Body of pancreas (tissue), 4 donors: Measurements from ENCODE around the gene UMAD1. TPM values are rescaled to one million over a fixed set of nuclear protein-coding genes. Genes with fewer than 3 reads are reported as not detected.

Experiments used
- ATAC-seq: fragments of 150-250 bp; one replicate; pipeline ENCODE4 v1.9.1; 2016
- DNase-seq, 4 donors: peaks; one replicate each; pipeline ENCODE4 v3.0.0-alpha.2; 2019
- H3K27ac ChIP-seq, 4 donors: fragments of 200-600 bp; sonication (generic); 1 replicate in 3 of 4; 2 replicates in 1 of 4; pipeline versions ENCODE4 v1.5.1 to v1.6.1; 2016 to 2019; ENCODE audit warnings: mild to moderate bottlenecking in 1 of 4, mixed read lengths in 1 of 4, moderate library complexity in 1 of 4
- H3K27me3 ChIP-seq, 2 donors: fragments of 200-600 bp; sonication (generic); one replicate each; pipeline ENCODE4 v1.6.0; 2016; ENCODE audit warnings: mild to moderate bottlenecking in 1 of 2
- H3K36me3 ChIP-seq, 2 donors: fragments of 200-600 bp; sonication (generic); replicated peaks in 1 of 2; 2 replicates each; pipeline ENCODE4 v1.5.1; 2016; ENCODE audit warnings: low read depth in 2 of 2; ENCODE audit not compliant: insufficient read depth in 1 of 2
- H3K4me1 ChIP-seq: fragments of 200-600 bp; sonication (generic); one replicate; pipeline ENCODE4 v1.6.0; 2016
- H3K4me3 ChIP-seq, 2 donors: fragments of 200-600 bp; sonication (generic); 1 replicate in 1 of 2; 2 replicates in 1 of 2; pipeline ENCODE4 v1.5.1; 2016 to 2019
- H3K9me3 ChIP-seq, 3 donors: fragments of 200-600 bp; sonication (generic); 1 replicate in 2 of 3; 2 replicates in 1 of 3; pipeline ENCODE4 v1.5.1; 2016
- CTCF ChIP-seq, 7 experiments: fragments of 450-650 bp in 4 of 7; fragments of 200-600 bp in 3 of 7; sonication (generic) in 3 of 7; IDR thresholded peaks; one replicate each; pipeline ENCODE4 v1.5.1; 2016 to 2019; ENCODE audit warnings: antibody characterized with exemption in 7 of 7
- POLR2A ChIP-seq, 3 donors: fragments of 450-650 bp; IDR thresholded peaks; one replicate each; pipeline ENCODE4 v1.6.1; 2016; ENCODE audit warnings: antibody characterized with exemption in 3 of 3, mild to moderate bottlenecking in 2 of 3
- WGBS, 2 donors: methylation state at CpG; one replicate each; pipeline ENCODE4 v1.1.5; 2017; 5-methylcytosine and 5-hydroxymethylcytosine counted together
- intact Hi-C: fragments of 100-400 bp; cut with DNase I; formaldehyde crosslinking; loops from one replicate; pipeline ENCODE4 v1.15.1; 2023
- total RNA-seq, 2 donors: library from RNA; depleted of rRNA; stranded (reverse); fragments of >200 nt; gene quantifications; one replicate each; pipeline ENCODE4 v1.1.0, GENCODE V29; 2016

The UMAD1 gene
- total RNA-seq, 2 donors from 2014 or later: 15.8 to 34.8 TPM

DNA sequence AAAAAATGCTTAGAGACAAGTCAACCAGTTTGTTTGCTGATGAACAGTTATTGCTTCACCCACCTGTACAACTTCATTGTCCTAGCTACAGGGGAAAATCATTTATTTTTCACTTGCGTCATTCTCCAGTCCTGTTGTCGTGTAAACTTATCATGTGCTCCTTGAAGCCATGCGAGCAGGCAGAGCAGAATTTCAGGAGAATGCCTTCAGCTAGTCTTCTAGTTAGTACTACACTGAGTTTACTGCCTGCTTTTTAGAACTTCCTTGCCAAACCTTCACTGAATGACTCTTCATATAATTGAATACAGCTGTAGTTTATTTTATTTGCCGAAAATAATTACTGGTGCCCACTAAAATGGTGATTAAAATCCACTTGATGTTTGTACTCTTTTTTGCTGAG is 62.3 kb downstream of the UMAD1 start:
- TF ChIP-seq POLR2A (IDR thresholded peaks at IDR 0.05) (no peak), CTCF (IDR thresholded peaks at IDR 0.05) (no peak)
- no peak for DNase-seq
- no peaks in the 10 kb centered on the region for H3K27me3 ChIP-seq
- H3K9me3 ChIP-seq: no peaks in the 10 kb centered on the region
- no peak for ATAC-seq
- H3K4me1 ChIP-seq: peaks cover 25% of the 10 kb centered on the region
- no peak overlapping the region for H3K27ac ChIP-seq
- H3K36me3 ChIP-seq: no peaks in the 10 kb centered on the region
- H3K4me3 ChIP-seq: no peak overlapping the region
- 75 to 82% methylated on average over 4 of the region's 4 CpGs for WGBS, 2 donors
- intact Hi-C loops: no loop called here

- ATAC-seq (no peak), DNase-seq (no peak)
- Histone ChIP-seq H3K9me3 (no peaks in the 10 kb centered on the region), H3K27ac (no peak overlapping the region), H3K27me3 (no peaks in the 10 kb centered on the region), H3K4me3 (no peak overlapping the region), H3K4me1 (peaks cover 30% of the 10 kb centered on the region), H3K36me3 (no peaks in the 10 kb centered on the region)
- intact Hi-C loops: no loop called here
- 85 to 95% methylated on average over 7 of the region's 7 CpGs for WGBS, 2 donors
- TF ChIP-seq CTCF (IDR thresholded peaks at IDR 0.05) (no peak), POLR2A (IDR thresholded peaks at IDR 0.05) (no peak)
Observed at GRCh38 chr7:7703427-7703826, 62.9 kb downstream of the UMAD1 start.

DNA sequence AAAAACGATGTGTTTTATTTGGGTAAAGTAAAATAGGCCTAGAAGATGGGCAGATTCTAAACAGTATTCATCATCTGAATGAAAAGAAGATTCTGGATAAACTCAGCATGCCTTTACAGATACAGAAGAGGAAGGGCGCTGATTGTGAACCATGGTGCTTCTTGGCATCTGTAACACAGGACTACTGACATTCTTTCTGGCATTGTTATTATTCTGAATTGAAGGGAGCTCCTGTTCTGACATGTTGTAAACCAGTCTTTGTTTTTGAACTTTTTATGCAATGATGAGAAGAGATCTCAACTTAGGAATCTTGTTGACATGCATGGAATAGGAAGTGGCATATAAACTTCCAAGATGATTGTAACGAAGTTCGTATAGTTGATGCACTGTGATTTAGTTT is 64.3 kb downstream of the UMAD1 start:
- DNase-seq (no peak), ATAC-seq (no peak)
- no peak for TF ChIP-seq CTCF (IDR thresholded peaks at IDR 0.05)
- TF ChIP-seq POLR2A (IDR thresholded peaks at IDR 0.05): no peak
- intact Hi-C loops: no loop called here
- Histone ChIP-seq H3K27ac (no peak overlapping the region), H3K4me3 (no peak overlapping the region), H3K4me1 (peaks cover 30% of the 10 kb centered on the region), H3K9me3 (no peaks in the 10 kb centered on the region), H3K36me3 (no peaks in the 10 kb centered on the region), H3K27me3 (no peaks in the 10 kb centered on the region)
- 85 to 89% methylated on average over 4 of the region's 4 CpGs for WGBS, 2 donors

DNA sequence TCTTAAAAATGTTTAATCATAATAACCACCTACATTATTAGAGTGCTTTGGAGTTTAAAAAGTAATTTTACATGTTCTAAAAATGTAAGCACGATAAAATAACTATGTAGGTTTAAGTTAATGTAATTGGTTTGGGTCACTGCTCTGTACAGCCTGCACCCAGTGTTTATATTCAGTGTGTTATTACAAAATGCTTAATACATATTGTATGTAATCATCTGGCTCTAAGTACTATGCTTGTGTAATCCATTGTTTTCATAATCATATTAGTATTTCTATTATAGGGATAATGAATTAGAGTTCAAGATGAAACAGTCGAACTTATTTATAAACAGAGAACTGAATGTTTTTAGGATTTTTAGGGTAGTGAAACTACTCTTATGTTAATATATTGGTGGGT is 64.8 kb downstream of the UMAD1 start:
- Histone ChIP-seq H3K27ac (no peak overlapping the region), H3K4me3 (no peak overlapping the region), H3K4me1 (peaks cover 29% of the 10 kb centered on the region), H3K36me3 (no peaks in the 10 kb centered on the region), H3K9me3 (no peaks in the 10 kb centered on the region), H3K27me3 (no peaks in the 10 kb centered on the region)
- no peak for TF ChIP-seq CTCF (IDR thresholded peaks at IDR 0.05)
- TF ChIP-seq POLR2A (IDR thresholded peaks at IDR 0.05): no peak
- intact Hi-C loops: no loop called here
- WGBS, 2 donors: 82 to 88% methylated on average over 2 of the region's 2 CpGs
- DNase-seq: no peak
- ATAC-seq: no peak

DNA sequence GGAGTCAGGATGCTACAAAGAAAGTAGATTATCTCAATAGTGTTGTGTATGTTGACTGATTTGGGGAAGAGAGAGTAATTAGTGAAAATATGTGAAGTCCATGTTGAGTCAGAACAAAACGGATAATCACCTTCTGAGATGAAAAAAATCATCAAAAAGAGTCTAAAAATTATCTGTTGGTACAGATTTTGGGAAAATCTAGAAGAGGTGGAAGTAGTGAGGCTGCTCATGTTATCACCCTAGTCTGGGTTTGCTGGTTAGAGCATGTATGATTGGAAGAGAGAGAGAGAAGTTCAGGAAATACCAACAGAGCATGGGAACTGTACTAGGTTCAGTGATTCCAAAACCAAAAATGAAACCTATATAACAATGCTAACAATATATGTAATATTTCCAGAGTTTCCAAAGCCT is 65.6 kb downstream of the UMAD1 start:
- Histone ChIP-seq H3K4me3 (no peak overlapping the region), H3K27me3 (no peaks in the 10 kb centered on the region), H3K36me3 (no peaks in the 10 kb centered on the region), H3K4me1 (peaks cover 25% of the 10 kb centered on the region), H3K9me3 (no peaks in the 10 kb centered on the region), H3K27ac (no peak overlapping the region)
- no peak for DNase-seq
- TF ChIP-seq POLR2A (IDR thresholded peaks at IDR 0.05) (no peak), CTCF (IDR thresholded peaks at IDR 0.05) (no peak)
- 86 to 90% methylated on average over 1 of the region's 1 CpG for whole genome bisulfite sequencing, 2 donors
- no peak for ATAC-seq
- intact Hi-C loops: no loop called here
